SK-N-SH treated with all-trans-retinoic acid at 6 μM for 48 hours (cell line): ENCODE data around the gene GRB14.

Source experiments
- ATAC-seq: fragments of 200-7000 bp; cut with Tn5 transposase; 3 replicates; pipeline ENCODE4 v1.9.1; 2020; ENCODE audit warnings: mild to moderate bottlenecking, moderate library complexity
- ARNTL ChIP-seq: fragments of 450-650 bp; formaldehyde crosslinking; IDR thresholded peaks from 2 replicates; pipeline ENCODE4 v1.5.0; 2020; ENCODE audit warnings: low read depth, mild to moderate bottlenecking, moderate library complexity, borderline replicate concordance
- BACH2 ChIP-seq: fragments of 250-450 bp; sonication (Bioruptor Pico); IDR thresholded peaks from 2 replicates; pipeline ENCODE4 v1.9.0; 2021; ENCODE audit warnings: mild to moderate bottlenecking, borderline replicate concordance
- CREB5 ChIP-seq: fragments of 250-450 bp; sonication (Bioruptor Pico); IDR thresholded peaks from 2 replicates; pipeline ENCODE4 v1.5.1; 2020; ENCODE audit warnings: low read depth, mild to moderate bottlenecking, moderate library complexity
- ESRRG ChIP-seq: fragments of 250-450 bp; sonication (Bioruptor Pico); IDR thresholded peaks from 2 replicates; pipeline ENCODE4 v1.6.1; 2021; ENCODE audit warnings: mild to moderate bottlenecking
- GLIS3 ChIP-seq: fragments of 250-450 bp; sonication (Bioruptor Pico); IDR thresholded peaks from 2 replicates; pipeline ENCODE4 v1.5.0; 2020; ENCODE audit warnings: mild to moderate bottlenecking, moderate library complexity
- ISL1 ChIP-seq: fragments of 250-450 bp; sonication (Bioruptor Pico); IDR thresholded peaks from 2 replicates; pipeline ENCODE4 v2.1.2; 2022; ENCODE audit warnings: mild to moderate bottlenecking, moderate library complexity
- OSR1 ChIP-seq: fragments of 250-450 bp; sonication (Bioruptor Pico); IDR thresholded peaks from 2 replicates; pipeline ENCODE4 v1.8.0; 2022; ENCODE audit warnings: moderate library complexity, mild to moderate bottlenecking, inconsistent platforms
- PPARA ChIP-seq: fragments of 250-450 bp; sonication (Bioruptor Pico); IDR thresholded peaks from 2 replicates; pipeline ENCODE4 v1.5.0; 2020; ENCODE audit warnings: mild to moderate bottlenecking, borderline replicate concordance
- RARB ChIP-seq: fragments of 250-450 bp; sonication (Bioruptor Pico); IDR thresholded peaks from 2 replicates; pipeline ENCODE4 v1.8.0; 2021; ENCODE audit warnings: mild to moderate bottlenecking, moderate library complexity
- SNAI2 ChIP-seq: fragments of 250-450 bp; sonication (Bioruptor Pico); IDR thresholded peaks from 2 replicates; pipeline ENCODE4 v1.5.0; 2020; ENCODE audit warnings: mild to moderate bottlenecking, moderate library complexity
- TCF4 ChIP-seq: fragments of 250-450 bp; sonication (Bioruptor Pico); IDR thresholded peaks from 2 replicates; pipeline ENCODE4 v1.8.0; 2021; ENCODE audit warnings: mild to moderate bottlenecking, moderate library complexity, borderline replicate concordance
- TOX ChIP-seq: fragments of 250-450 bp; sonication (Bioruptor Pico); IDR thresholded peaks from 2 replicates; pipeline ENCODE4 v1.8.0; 2021; ENCODE audit warnings: mild to moderate bottlenecking, moderate library complexity, borderline replicate concordance
- TSHZ2 ChIP-seq: fragments of 250-450 bp; sonication (Bioruptor Pico); IDR thresholded peaks from 2 replicates; pipeline ENCODE4 v1.5.0; 2020; ENCODE audit warnings: mild to moderate bottlenecking, moderate library complexity
- ZC3H10 ChIP-seq: fragments of 250-450 bp; sonication (Bioruptor Pico); IDR thresholded peaks from 2 replicates; pipeline ENCODE4 v1.5.1; 2021; ENCODE audit warnings: mild to moderate bottlenecking, moderate library complexity
- ZFP30 ChIP-seq: fragments of 450-650 bp; formaldehyde crosslinking; IDR thresholded peaks from 2 replicates; pipeline ENCODE4 v1.5.0; 2022; ENCODE audit warnings: mild to moderate bottlenecking, moderate library complexity
- ZNF565 ChIP-seq: fragments of 450-650 bp; formaldehyde crosslinking; conservative IDR thresholded peaks from 2 replicates; pipeline ENCODE4 v1.5.0; 2020; ENCODE audit warnings: low read depth, mild to moderate bottlenecking, moderate library complexity
- ZNF70 ChIP-seq: fragments of 450-650 bp; formaldehyde crosslinking; IDR thresholded peaks from 2 replicates; pipeline ENCODE4 v1.5.0; 2020; ENCODE audit warnings: mild to moderate bottlenecking, moderate library complexity
- ZNF8 ChIP-seq: fragments of 450-650 bp; formaldehyde crosslinking; IDR thresholded peaks from 2 replicates; pipeline ENCODE4 v1.5.0; 2020; ENCODE audit warnings: mild to moderate bottlenecking, moderate library complexity
- TF ChIP-seq, protein P1 (sequence below): fragments of 250-450 bp; sonication (Bioruptor Pico); IDR thresholded peaks from 2 replicates; pipeline ENCODE4 v1.8.0; 2020; ENCODE audit warnings: mild to moderate bottlenecking, moderate library complexity, borderline replicate concordance
- TF ChIP-seq, protein P2 (sequence below): fragments of 250-450 bp; sonication (Bioruptor Pico); IDR thresholded peaks from 2 replicates; pipeline ENCODE4 v1.8.0; 2021; ENCODE audit warnings: low read depth, mild to moderate bottlenecking, moderate library complexity, borderline replicate concordance

GRB14 gene

DNA sequence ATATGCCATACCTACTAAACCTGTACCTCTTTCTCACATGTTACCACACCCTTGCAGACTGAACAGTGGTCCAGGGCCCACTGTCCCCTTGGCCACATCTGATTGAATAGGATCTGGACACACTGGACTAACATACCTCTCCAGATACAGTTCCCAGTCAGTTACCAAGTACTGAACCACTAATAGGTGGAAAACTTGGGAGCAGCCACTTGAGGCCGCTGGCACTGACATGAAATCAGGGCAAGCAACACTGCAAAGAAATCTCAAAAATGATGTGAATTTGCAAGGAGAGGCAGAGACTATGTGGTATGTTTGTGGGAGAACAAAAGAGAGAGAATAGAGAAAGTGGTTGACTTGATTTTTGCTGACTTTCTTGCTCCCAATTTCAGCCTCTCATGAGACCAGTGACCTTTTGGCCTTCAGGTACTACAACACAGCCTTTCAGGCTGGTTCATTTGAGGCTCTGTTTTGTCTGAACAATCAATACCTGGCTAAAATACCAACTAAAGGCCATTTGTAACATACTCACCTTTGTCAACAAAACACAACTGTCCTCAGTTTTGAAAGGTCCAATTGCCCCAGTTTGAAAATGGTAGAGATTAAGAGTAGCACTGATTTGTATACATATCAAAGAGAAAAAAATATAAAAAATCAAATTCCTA lies 7.8 kb downstream of the GRB14 start:
- ATAC-seq: no peak
- TF ChIP-seq ARNTL (no peak), TOX (no peak), GLIS3 (CRISPR knock-in tag) (no peak), ZC3H10 (CRISPR knock-in tag) (no peak), TSHZ2 (CRISPR knock-in tag) (no peak), ESRRG (CRISPR knock-in tag) (no peak), PPARA (CRISPR knock-in tag) (no peak), ZFP30 (CRISPR knock-in tag) (no peak), ZNF8 (CRISPR knock-in tag) (no peak), SNAI2 (CRISPR knock-in tag) (no peak), RARB (CRISPR knock-in tag) (no peak), TCF4 (no peak), BACH2 (CRISPR knock-in tag) (no peak), ZNF70 (CRISPR knock-in tag) (no peak), CREB5 (no peak), ISL1 (no peak)
- TF ChIP-seq, protein P1, sequence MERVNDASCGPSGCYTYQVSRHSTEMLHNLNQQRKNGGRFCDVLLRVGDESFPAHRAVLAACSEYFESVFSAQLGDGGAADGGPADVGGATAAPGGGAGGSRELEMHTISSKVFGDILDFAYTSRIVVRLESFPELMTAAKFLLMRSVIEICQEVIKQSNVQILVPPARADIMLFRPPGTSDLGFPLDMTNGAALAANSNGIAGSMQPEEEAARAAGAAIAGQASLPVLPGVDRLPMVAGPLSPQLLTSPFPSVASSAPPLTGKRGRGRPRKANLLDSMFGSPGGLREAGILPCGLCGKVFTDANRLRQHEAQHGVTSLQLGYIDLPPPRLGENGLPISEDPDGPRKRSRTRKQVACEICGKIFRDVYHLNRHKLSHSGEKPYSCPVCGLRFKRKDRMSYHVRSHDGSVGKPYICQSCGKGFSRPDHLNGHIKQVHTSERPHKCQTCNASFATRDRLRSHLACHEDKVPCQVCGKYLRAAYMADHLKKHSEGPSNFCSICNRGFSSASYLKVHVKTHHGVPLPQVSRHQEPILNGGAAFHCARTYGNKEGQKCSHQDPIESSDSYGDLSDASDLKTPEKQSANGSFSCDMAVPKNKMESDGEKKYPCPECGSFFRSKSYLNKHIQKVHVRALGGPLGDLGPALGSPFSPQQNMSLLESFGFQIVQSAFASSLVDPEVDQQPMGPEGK (CRISPR knock-in tag): no peak
- TF ChIP-seq, protein P2, sequence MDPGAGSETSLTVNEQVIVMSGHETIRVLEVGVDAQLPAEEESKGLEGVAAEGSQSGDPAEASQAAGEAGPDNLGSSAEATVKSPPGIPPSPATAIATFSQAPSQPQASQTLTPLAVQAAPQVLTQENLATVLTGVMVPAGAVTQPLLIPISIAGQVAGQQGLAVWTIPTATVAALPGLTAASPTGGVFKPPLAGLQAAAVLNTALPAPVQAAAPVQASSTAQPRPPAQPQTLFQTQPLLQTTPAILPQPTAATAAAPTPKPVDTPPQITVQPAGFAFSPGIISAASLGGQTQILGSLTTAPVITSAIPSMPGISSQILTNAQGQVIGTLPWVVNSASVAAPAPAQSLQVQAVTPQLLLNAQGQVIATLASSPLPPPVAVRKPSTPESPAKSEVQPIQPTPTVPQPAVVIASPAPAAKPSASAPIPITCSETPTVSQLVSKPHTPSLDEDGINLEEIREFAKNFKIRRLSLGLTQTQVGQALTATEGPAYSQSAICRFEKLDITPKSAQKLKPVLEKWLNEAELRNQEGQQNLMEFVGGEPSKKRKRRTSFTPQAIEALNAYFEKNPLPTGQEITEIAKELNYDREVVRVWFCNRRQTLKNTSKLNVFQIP (CRISPR knock-in tag): no peak

DNA sequence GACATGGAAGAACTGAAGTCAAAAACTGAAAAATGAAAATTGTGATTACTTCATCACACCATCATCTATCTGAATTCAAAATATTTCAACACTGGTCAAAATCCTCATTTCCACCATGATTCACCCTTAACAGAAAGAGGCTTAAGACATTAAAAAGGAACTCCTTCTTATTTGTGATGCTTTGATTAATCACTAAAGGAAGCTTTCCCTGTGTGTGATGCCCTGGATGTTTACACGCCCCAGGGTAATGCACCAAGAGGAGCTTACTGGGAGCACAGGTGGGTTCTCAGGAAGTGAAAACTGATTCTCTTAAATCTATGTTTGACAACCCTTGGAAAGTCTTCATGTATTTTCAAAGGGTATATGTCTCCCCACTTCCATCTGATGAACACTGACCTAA lies 11.5 kb downstream of the GRB14 start:
- ATAC-seq: no peak
- no peak for TF ChIP-seq TSHZ2 (CRISPR knock-in tag)
- TF ChIP-seq RARB (CRISPR knock-in tag): no peak
- no peak for TF ChIP-seq SNAI2 (CRISPR knock-in tag)
- TF ChIP-seq CREB5: no peak
- TF ChIP-seq OSR1 (CRISPR knock-in tag): no peak
- no peak for TF ChIP-seq ZNF8 (CRISPR knock-in tag)
- no peak for TF ChIP-seq ZNF565
- TF ChIP-seq ARNTL: no peak
- no peak for TF ChIP-seq TCF4
- TF ChIP-seq, protein P1 (CRISPR knock-in tag): no peak
- TF ChIP-seq, protein P2 (CRISPR knock-in tag): no peak
- no peak for TF ChIP-seq TOX
- no peak for TF ChIP-seq ISL1
- no peak for TF ChIP-seq PPARA (CRISPR knock-in tag)
